GM04503 (cell line): Measurements from ENCODE around the gene INPP4A.

Experiments
- DNase-seq: peaks from one replicate; pipeline ENCODE4 v3.0.0-alpha.2; 2012; ENCODE audit warnings: low read depth

Gene INPP4A

GRCh38 chr2:98476192-98476868 lies 31.7 kb downstream of the INPP4A start:
- no peak for DNase-seq

- DNase-seq: no peak
These were observed 32.4 kb downstream of the INPP4A start for GRCh38 chr2:98477036-98477435.

GRCh38 chr2:98477506-98477905 lies 32.8 kb downstream of the INPP4A start:
- DNase-seq: no peak

GRCh38 chr2:98478088-98478551 lies 33.5 kb downstream of the INPP4A start:
- no peak for DNase-seq

- DNase-seq: no peak
These were observed 34.2 kb downstream of the INPP4A start for GRCh38 chr2:98478907-98479306.

DNA sequence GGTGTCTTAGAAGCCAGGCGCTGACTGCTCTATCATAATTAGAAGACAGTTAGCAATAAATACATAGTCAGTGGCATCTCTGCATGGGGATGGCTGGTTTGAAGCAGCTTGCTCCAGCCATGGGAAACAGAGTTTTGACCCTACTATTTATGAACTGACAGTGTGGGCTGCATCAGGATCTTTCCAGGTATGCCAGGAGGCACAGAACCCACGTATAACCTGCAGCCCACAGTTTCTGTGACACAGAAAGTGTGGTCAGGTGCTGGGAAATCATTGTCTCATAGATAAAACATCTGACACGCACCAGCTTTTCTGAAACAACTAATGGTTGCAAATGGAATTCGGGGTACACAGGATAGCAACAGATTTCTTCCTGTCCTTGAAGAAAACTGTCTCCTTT lies 34.7 kb downstream of the INPP4A start:
- no peak for DNase-seq

GRCh38 chr2:98479959-98480524 lies 35.4 kb downstream of the INPP4A start:
- no peak for DNase-seq

- no peak for DNase-seq
These were observed 35.9 kb downstream of the INPP4A start for GRCh38 chr2:98480598-98480997.

DNA sequence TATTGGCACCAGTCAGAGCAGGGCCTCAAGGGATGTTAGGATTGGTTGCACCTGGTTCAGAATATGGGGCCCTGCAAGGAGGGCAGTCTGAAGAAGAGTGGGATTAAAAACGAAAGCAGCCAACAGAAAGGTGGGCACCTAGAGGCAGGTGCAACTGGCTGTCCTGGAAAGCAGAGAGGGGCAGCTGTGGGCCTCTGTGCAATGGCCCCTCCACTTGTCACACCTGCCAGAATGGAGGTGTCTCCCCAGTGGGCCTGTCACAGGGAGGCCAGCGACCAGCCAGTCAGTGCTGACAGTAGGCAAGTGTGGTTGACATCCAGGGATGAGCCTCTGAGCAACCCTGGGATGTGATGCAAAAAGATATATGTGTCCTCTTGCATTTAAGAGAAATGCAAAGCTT lies 37.7 kb downstream of the INPP4A start:
- DNase-seq: no peak

- DNase-seq: no peak
These were observed 38.7 kb downstream of the INPP4A start for GRCh38 chr2:98483257-98483861.

DNA sequence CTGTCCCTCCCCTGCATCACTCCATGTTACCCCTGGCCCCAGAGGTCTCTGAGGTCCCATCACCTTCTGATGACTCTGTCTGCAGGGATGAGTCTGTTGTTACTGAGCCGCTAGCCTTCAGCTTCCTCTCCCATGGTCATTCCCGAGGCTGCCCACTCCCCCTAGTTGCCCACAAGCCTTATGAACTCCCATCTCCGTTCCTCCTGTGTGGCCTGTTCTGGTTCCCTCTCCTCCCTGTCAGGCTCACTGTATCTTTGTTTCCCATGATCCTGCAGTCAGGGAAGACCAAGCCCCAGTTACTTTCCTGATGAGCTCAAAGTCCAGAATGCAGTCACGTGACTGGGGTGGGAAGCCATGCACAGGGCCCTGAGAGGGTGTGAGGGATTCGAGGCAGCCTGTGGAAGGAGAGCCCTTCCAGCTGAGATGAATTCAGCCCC lies 39.5 kb downstream of the INPP4A start:
- no peak for DNase-seq

- DNase-seq: no peak
These were observed 40.2 kb downstream of the INPP4A start for GRCh38 chr2:98484652-98485452.

DNA sequence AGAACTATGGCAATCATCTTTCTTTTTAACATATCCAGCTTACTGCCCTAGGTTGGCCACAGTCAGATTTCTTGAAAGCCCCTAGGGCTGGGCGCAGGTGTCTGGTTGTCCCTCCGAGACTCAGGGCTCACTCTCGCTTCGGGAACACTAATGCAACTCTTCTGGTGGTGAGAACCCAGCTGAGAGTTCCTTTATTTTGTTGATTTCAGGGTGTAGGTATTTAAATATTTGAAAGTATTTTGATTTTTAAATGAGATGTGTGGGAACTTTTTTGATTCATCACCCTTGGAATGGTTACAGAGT lies 40.7 kb downstream of the INPP4A start:
- DNase-seq: no peak

- no peak for DNase-seq
These were observed 41.8 kb downstream of the INPP4A start for GRCh38 chr2:98486374-98486981.

DNA sequence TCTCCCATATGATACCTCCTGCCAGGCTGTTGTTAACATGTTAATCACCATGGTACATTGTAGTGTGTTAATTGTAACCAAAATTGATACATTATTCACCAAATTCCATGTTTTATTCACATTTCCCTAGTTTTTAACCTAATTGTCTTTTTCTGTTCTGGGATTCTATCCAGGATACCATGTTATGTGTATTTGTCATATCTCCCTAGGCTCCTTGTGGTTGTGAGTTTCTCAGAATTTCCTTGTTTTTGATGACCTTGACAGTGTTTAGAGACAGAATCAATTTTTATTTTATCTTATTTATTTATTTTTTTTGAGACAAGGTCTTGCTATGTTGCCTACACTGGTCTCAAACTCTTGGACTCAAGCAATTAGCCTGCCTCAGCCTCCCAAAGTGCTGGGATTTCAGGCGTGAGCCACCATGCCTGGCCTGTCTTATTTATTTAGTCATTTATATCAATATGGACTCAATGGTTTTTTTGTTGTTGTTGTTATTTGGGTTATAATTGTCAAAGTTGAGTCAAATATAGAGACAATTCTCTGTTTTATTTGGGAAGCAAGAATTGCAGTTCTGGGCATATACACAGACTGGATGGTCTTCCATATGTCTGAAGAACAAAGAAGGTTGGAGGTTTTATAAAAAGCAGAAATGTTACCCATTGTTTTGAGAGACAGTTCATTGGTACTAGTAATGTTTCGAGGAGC lies 42.6 kb downstream of the INPP4A start:
- no peak for DNase-seq

- DNase-seq: no peak
These were observed 43.1 kb downstream of the INPP4A start for GRCh38 chr2:98487806-98488189.

DNA sequence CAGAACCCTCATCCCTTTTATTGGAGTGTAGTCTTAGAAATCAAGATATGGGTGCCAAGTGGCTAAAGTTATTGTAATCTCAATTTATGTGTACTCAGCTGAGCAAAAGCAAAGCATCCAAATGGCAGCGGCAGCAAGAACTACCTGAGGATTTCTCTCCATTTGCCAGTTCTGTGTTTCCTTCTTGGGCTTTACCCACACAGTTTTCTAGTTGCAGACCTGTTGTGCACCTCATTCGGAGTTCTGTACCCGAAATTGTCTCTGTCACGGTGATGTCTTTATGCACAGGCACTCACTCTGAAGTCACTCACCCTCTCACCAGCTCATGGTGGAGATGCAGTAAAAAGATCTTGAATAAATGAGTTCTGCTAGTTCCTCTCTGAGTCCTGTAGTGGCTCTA lies 43.6 kb downstream of the INPP4A start:
- DNase-seq: no peak

DNA sequence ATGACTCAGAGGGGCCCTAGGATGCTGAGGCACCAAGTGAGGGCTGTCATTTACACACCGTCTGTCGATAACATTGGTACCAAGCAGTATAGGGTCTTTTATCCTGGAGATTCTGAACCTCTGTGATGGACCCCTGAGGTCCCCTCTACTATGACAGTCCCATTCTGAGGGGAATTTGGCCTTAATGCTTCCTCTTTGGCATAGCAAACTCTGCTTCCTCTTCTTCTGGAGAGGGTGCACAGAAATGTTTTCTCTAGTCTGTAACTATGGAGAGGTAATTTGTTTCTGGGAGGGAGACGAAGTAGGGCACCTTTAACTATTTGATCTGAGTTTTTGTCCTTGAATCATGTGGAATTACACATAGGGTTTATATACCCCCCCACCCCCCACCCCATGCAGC lies 44.8 kb downstream of the INPP4A start:
- DNase-seq: no peak

- no peak for DNase-seq
These were observed 45.6 kb downstream of the INPP4A start for GRCh38 chr2:98489971-98490962.

DNA sequence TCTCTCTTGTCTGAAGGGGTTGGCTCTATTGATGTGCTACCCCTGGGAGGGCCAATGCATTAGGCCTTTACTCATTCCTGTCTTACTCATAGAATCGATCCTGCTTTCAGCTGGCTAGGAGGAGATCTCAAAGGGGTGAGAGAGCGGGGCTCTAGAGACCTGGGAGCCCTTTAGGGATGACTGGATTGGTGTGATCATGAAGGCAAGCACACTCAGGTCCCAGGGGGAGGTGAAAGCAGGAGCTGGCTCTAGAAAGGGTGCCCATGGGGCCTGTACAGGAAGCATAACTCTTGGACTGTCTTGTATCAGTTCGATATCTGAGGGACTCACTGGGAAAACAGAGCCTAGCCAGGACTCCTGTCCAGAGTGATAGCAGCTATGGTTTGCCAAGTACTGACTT lies 47.8 kb downstream of the INPP4A start:
- no peak for DNase-seq

DNA sequence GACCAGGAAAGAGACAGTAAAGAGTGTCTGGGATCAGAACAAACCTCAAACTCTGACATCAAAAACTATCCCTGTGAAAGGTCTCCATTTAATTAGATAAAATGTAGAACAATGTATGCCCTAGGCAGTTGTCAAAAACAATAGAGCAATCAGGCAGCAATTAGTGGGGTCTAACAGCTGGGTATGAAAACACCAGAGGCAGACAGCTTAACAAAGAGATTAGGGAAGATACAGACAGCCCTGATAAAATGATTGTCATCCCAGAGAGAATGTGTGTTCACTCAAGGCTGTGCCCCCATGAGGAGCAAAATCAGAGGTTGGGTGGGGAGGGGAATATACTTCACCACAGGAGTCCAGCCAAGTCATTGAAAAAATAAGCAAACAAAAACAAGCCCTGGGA lies 50.0 kb downstream of the INPP4A start:
- no peak for DNase-seq
